Right lobe of liver (tissue), 4 donors: Measurements from ENCODE around the gene BCAR3.

ENCODE experiments used
- CTCF ChIP-seq, 4 donors: fragments of 200-600 bp in 3 of 4; fragments of 450-650 bp in 1 of 4; IDR thresholded peaks; one replicate each; pipeline versions ENCODE4 v1.5.1 to v1.8.0; 2016 to 2022; ENCODE audit warnings: antibody characterized with exemption in 4 of 4, mild to moderate bottlenecking in 2 of 4
- POLR2A ChIP-seq: fragments of 450-650 bp; IDR thresholded peaks from one replicate; pipeline ENCODE4 v1.6.1; 2017; ENCODE audit warnings: antibody characterized with exemption, mild to moderate bottlenecking
- donor health status: DM: no; HTN: no; CAD: no.
- donor health status: DM: no; HTN: no; CAD: no.
- donor health status: DM: no; HTN: yes; CAD: no.

- TF ChIP-seq CTCF (IDR thresholded peaks at IDR 0.05) (no peak), POLR2A (no peak)
Measured at GRCh38 chr1:93577536-93578432, 103.9 kb downstream of the BCAR3 start.
